Liver (tissue), 9 donors: ENCODE results near the gene XYLT2. TPM values are rescaled to one million over a fixed set of nuclear protein-coding genes. Genes with fewer than 3 reads are reported as not detected.
"Not testable (repeated sequence)": the region's sequence is repeated elsewhere in the genome, so short reads cannot be mapped to it uniquely, and the experiment has no call there.

Source experiments
- DNase-seq: peaks from one replicate; pipeline ENCODE4 v3.0.0-alpha.2; 2017; ENCODE audit warnings: low spot score
- H3K27ac ChIP-seq, 2 donors: one replicate each; pipeline ENCODE4 v1.7.0; 2013; ENCODE audit warnings: inconsistent platforms in 2 of 2, low read length in 2 of 2, control low read depth in 1 of 2, low read depth in 1 of 2, mild to moderate bottlenecking in 1 of 2
- H3K27me3 ChIP-seq, 4 donors: one replicate each; pipeline versions ENCODE4 v1.6.1 to v1.7.0; 2013; ENCODE audit warnings: low read length in 3 of 4, inconsistent platforms in 1 of 4, mild to moderate bottlenecking in 1 of 4, moderate library complexity in 1 of 4; ENCODE audit not compliant: control insufficient read depth in 4 of 4, insufficient read depth in 4 of 4
- H3K36me3 ChIP-seq, 4 donors: one replicate each; pipeline versions ENCODE4 v1.6.1 to v1.7.0; 2013; ENCODE audit warnings: low read length in 3 of 4, mild to moderate bottlenecking in 3 of 4, low read depth in 1 of 4, moderate library complexity in 1 of 4; ENCODE audit not compliant: control insufficient read depth in 4 of 4, insufficient read depth in 3 of 4
- H3K4me1 ChIP-seq, 4 donors: one replicate each; pipeline versions ENCODE4 v1.6.1 to v1.7.0; 2013; ENCODE audit warnings: low read length in 3 of 4, mild to moderate bottlenecking in 3 of 4, moderate library complexity in 1 of 4; ENCODE audit not compliant: control insufficient read depth in 4 of 4, insufficient read depth in 4 of 4
- H3K4me3 ChIP-seq, 3 donors: one replicate each; pipeline versions ENCODE4 v1.6.1 to v1.7.0; 2013; ENCODE audit warnings: low read length in 3 of 3, control low read depth in 1 of 3, low read depth in 1 of 3, mild to moderate bottlenecking in 1 of 3
- H3K9ac ChIP-seq, 2 donors: one replicate each; pipeline ENCODE4 v1.7.0; 2013; ENCODE audit warnings: low read length in 2 of 2, mild to moderate bottlenecking in 2 of 2, moderate library complexity in 2 of 2, control low read depth in 1 of 2, low read depth in 1 of 2
- H3K9me3 ChIP-seq, 4 donors: one replicate each; pipeline versions ENCODE4 v1.6.1 to v1.7.0; 2013; ENCODE audit warnings: low read length in 3 of 4; ENCODE audit not compliant: control insufficient read depth in 4 of 4
- ATF3 ChIP-seq: IDR thresholded peaks from 2 replicates; pipeline ENCODE4 v1.6.1; 2016; ENCODE audit warnings: antibody characterized with exemption
- EGR1 ChIP-seq, 2 donors: IDR thresholded peaks; 2 replicates each; pipeline ENCODE4 v1.6.1; 2016 to 2018; ENCODE audit warnings: antibody characterized with exemption in 2 of 2, low read depth in 2 of 2
- GABPA ChIP-seq, 2 donors: IDR thresholded peaks in 1 of 2; conservative IDR thresholded peaks in 1 of 2; 2 replicates each; pipeline ENCODE4 v1.6.1; 2016; ENCODE audit warnings: antibody characterized with exemption in 2 of 2, mild to moderate bottlenecking in 1 of 2, moderate library complexity in 1 of 2
- HNF4A ChIP-seq, 2 donors: conservative IDR thresholded peaks; 2 replicates each; pipeline ENCODE4 v1.6.1; 2016; ENCODE audit warnings: antibody characterized with exemption in 2 of 2, mild to moderate bottlenecking in 2 of 2
- HNF4G ChIP-seq: IDR thresholded peaks from 2 replicates; pipeline ENCODE4 v1.6.1; 2016; ENCODE audit warnings: antibody characterized with exemption
- RXRA ChIP-seq, 2 donors: IDR thresholded peaks; 2 replicates each; pipeline ENCODE4 v1.6.1; 2017 to 2018; ENCODE audit warnings: antibody characterized with exemption in 2 of 2, mild to moderate bottlenecking in 1 of 2
- SP1 ChIP-seq: IDR thresholded peaks from 2 replicates; pipeline ENCODE4 v1.6.1; 2018; ENCODE audit warnings: antibody characterized with exemption, mild to moderate bottlenecking
- TAF1 ChIP-seq: conservative IDR thresholded peaks from 2 replicates; pipeline ENCODE4 v1.6.1; 2016; ENCODE audit warnings: antibody characterized with exemption, mild to moderate bottlenecking
- YY1 ChIP-seq: IDR thresholded peaks from 2 replicates; pipeline ENCODE4 v1.6.1; 2016; ENCODE audit warnings: antibody characterized with exemption, mild to moderate bottlenecking
- WGBS: extraction: QIAGEN DNeasy Blood & Tissue Kit; methylation state at CpG from one replicate; pipeline ENCODE4 v1.1.7; 2013; 5-methylcytosine and 5-hydroxymethylcytosine counted together
- polyA plus RNA-seq, 2 donors: library from polyadenylated mRNA; stranded (reverse) in 1 of 2; unstranded in 1 of 2; fragments of 200-250 nt in 1 of 2; fragments of >200 nt in 1 of 2; fragmentation: Nextera tagmentation in 1 of 2; extraction: Ambion mirVana in 1 of 2; gene quantifications; one replicate each; pipeline versions ENCODE4 v1.2.1 to v1.2.3, GENCODE V29; 2013 to 2015
- total RNA-seq, 2 donors: library from RNA; depleted of rRNA; stranded (reverse); fragments of >200 nt; gene quantifications; one replicate each; pipeline ENCODE4 v1.2.3, GENCODE V29; 2014
- TF ChIP-seq, protein P1 (sequence below): fragments of 150-350 bp; IDR thresholded peaks from 2 replicates; pipeline ENCODE4 v1.5.1; 2017; ENCODE audit warnings: improper control_type of control experiment, low read depth, low read length; ENCODE audit not compliant: missing input control
- TF ChIP-seq, protein P2 (sequence below): IDR thresholded peaks from 2 replicates; pipeline ENCODE4 v1.6.1; 2016; ENCODE audit warnings: antibody characterized with exemption
- donor health status: healthy.
- donor health status: healthy.
- donor health status: healthy.
- donor health status: healthy.
- donor health status: healthy.

The XYLT2 gene
- total and polyA plus RNA-seq, 4 donors, result 5.3 to 11.3 (median 8.2) TPM

DNA sequence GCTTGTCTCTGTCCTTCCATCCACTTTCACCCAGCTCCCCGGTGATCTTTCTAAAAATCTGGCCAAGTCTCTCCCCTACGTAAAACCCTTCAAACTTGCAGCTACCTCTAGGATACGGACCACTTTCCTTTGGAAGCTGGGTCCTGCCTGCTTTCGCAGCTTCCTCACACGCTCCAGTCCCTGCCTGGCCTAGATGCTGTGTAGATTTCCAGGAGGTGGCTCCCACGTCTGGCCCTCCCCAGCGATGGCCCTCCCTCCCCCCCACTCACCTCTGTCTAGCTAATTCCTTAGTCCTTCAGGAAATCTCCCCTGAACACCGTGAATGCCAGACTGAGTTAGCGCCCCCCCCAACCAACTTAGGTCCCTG, 52.0 kb downstream of the XYLT2 start (continued):
- no peak for TF ChIP-seq HNF4A (conservative IDR thresholded peaks at IDR 0.05)

DNA sequence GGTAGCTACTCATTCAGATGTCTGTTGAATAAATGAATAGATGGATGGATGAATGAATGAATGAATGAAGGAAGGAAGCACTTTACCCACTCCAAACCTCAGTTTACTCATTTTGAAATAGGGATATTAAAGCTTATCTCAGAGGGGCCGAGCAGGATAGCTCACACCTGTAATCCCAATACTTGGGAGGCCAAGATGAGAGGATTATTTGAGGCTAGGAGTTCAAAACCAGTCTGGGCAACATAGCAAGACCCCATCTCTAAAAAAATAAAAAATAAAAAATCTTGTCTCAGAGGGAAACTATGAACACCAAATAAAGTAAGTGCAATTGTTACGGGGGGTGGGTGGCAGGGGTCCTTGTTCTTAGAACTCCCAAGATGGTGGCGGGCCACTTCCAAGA, 52.7 kb downstream of the XYLT2 start:
- not testable (repeated sequence) for H3K27me3 ChIP-seq, H3K9ac ChIP-seq, H3K27ac ChIP-seq, H3K4me3 ChIP-seq, DNase-seq, H3K9me3 ChIP-seq
- Histone ChIP-seq H3K4me1 (peaks cover 7 to 20% (median 18%) of the 10 kb centered on the region in 4 donors), H3K36me3 (peaks cover under 1 to 13% (median 11%) of the 10 kb centered on the region in 4 donors)
- 94% methylated on average over 3 of the region's 3 CpGs for WGBS

GRCh38 chr17:50399591-50399990, 53.7 kb downstream of the XYLT2 start:
- WGBS, result 95% methylated on average over 8 of the region's 8 CpGs
- not testable (repeated sequence) for H3K27ac ChIP-seq, H3K9me3 ChIP-seq, DNase-seq, H3K4me3 ChIP-seq, H3K36me3 ChIP-seq, H3K27me3 ChIP-seq, H3K9ac ChIP-seq
- peaks cover 7 to 19% (median 15%) of the 10 kb centered on the region in 4 donors for H3K4me1 ChIP-seq

- DNase-seq, H3K27me3 ChIP-seq, H3K9me3 ChIP-seq, H3K9ac ChIP-seq, H3K4me3 ChIP-seq, H3K27ac ChIP-seq, H3K4me1 ChIP-seq, H3K36me3 ChIP-seq: not testable (repeated sequence)
- WGBS, result 92% methylated on average over 4 of the region's 4 CpGs
Measured at GRCh38 chr17:50405351-50405750, 59.4 kb downstream of the XYLT2 start.

GRCh38 chr17:50406578-50406977, 60.7 kb downstream of the XYLT2 start:
- no peak overlapping the region for H3K4me3 ChIP-seq
- H3K27me3 ChIP-seq, result no peaks in the 10 kb centered on the region
- no peaks in the 10 kb centered on the region for H3K36me3 ChIP-seq
- DNase-seq, result no peak
- WGBS, result 89% methylated on average over 5 of the region's 5 CpGs
- H3K27ac ChIP-seq, result no peak overlapping the region
- H3K9me3 ChIP-seq, result no peaks in the 10 kb centered on the region
- peaks cover 0 to 6% (median 3%) of the 10 kb centered on the region in 4 donors for H3K4me1 ChIP-seq
- no peak overlapping the region for H3K9ac ChIP-seq
- TF ChIP-seq, protein P1, sequence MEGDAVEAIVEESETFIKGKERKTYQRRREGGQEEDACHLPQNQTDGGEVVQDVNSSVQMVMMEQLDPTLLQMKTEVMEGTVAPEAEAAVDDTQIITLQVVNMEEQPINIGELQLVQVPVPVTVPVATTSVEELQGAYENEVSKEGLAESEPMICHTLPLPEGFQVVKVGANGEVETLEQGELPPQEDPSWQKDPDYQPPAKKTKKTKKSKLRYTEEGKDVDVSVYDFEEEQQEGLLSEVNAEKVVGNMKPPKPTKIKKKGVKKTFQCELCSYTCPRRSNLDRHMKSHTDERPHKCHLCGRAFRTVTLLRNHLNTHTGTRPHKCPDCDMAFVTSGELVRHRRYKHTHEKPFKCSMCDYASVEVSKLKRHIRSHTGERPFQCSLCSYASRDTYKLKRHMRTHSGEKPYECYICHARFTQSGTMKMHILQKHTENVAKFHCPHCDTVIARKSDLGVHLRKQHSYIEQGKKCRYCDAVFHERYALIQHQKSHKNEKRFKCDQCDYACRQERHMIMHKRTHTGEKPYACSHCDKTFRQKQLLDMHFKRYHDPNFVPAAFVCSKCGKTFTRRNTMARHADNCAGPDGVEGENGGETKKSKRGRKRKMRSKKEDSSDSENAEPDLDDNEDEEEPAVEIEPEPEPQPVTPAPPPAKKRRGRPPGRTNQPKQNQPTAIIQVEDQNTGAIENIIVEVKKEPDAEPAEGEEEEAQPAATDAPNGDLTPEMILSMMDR, result no peak
- no peak for TF ChIP-seq HNF4A (conservative IDR thresholded peaks at IDR 0.05)

DNA sequence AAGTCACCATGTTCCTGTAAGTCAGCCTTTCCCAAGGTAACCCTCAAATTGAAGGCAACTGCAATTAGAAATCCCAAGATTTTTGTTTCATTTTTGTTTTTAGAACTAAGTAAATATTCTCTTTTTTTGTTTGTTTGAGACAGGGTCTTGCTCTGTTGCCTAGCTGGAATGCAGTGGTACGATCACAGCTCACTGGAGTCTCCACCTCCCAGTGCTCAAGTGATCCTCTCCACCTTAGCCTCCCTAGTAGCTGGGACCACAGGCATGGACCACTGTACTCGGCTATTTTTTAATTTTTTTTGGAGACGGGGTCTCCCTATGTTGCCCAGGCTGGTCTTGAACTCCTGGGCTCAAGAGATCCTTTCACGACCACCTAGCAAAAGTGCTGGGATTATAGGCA, 62.0 kb downstream of the XYLT2 start:
- H3K9ac ChIP-seq, result no peak overlapping the region
- no peaks in the 10 kb centered on the region for H3K36me3 ChIP-seq
- 83% methylated on average over 4 of the region's 4 CpGs for WGBS
- no peak overlapping the region for H3K27ac ChIP-seq
- no peak overlapping the region for H3K4me3 ChIP-seq
- H3K27me3 ChIP-seq, result no peaks in the 10 kb centered on the region
- peaks cover 0 to 7% (median 3%) of the 10 kb centered on the region in 4 donors for H3K4me1 ChIP-seq
- DNase-seq, result no peak
- no peaks in the 10 kb centered on the region for H3K9me3 ChIP-seq
- TF ChIP-seq YY1 (no peak), ATF3 (no peak), RXRA (IDR thresholded peaks at IDR 0.05) (no peak), HNF4G (no peak), EGR1 (IDR thresholded peaks at IDR 0.05; ENCODE audit: low read depth in 2 of 2) (no peak), GABPA (IDR thresholded peaks at IDR 0.05 in 1 of 2, conservative IDR thresholded peaks at IDR 0.05 in 1 of 2) (no peak), TAF1 (no peak), SP1 (no peak), HNF4A (conservative IDR thresholded peaks at IDR 0.05) (no peak)
- TF ChIP-seq, protein P1, result no peak
- TF ChIP-seq, protein P2, sequence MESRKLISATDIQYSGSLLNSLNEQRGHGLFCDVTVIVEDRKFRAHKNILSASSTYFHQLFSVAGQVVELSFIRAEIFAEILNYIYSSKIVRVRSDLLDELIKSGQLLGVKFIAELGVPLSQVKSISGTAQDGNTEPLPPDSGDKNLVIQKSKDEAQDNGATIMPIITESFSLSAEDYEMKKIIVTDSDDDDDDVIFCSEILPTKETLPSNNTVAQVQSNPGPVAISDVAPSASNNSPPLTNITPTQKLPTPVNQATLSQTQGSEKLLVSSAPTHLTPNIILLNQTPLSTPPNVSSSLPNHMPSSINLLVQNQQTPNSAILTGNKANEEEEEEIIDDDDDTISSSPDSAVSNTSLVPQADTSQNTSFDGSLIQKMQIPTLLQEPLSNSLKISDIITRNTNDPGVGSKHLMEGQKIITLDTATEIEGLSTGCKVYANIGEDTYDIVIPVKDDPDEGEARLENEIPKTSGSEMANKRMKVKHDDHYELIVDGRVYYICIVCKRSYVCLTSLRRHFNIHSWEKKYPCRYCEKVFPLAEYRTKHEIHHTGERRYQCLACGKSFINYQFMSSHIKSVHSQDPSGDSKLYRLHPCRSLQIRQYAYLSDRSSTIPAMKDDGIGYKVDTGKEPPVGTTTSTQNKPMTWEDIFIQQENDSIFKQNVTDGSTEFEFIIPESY, result no peak
